HCT116 (cell line): ENCODE data around the gene KRI1. TPM values are rescaled to one million over a fixed set of nuclear protein-coding genes. Genes with fewer than 3 reads are reported as not detected.
A peak's percentile ranks its signal among the peaks of the same experiment; 100 is the strongest.

Experiments used
- ATAC-seq: fragments of 200-7000 bp; cut with Tn5 transposase; 2 replicates; pipeline ENCODE4 v1.9.1; 2020; ENCODE audit warnings: mild to moderate bottlenecking, moderate library complexity
- BruUV-seq: library from RNA; stranded (reverse); fragments of 400-500 nt; replicated peaks from 2 replicates; lab custom pipeline; 2021; lab: Mats Ljungman, UMichigan
- CTCF ChIA-PET: fragments of 300-600 bp; sonication (Branson Sonifier 250); formaldehyde crosslinking; loops from one replicate; lab custom pipeline; 2021; ENCODE audit warnings: antibody characterized with exemption; lab: Charles Lee
- POLR2A ChIA-PET: fragments of 300-600, 350-600 bp; sonication (Branson Sonifier 250); formaldehyde crosslinking; loops from one replicate; lab custom pipeline; 2021; ENCODE audit warnings: antibody characterized with exemption; lab: Charles Lee
- RAD21 ChIA-PET, 2 experiments: fragments of 300-600 bp; sonication (Branson Sonifier 250); formaldehyde crosslinking; loops; one replicate each; lab custom pipeline; 2023; ENCODE audit warnings: low total read pairs in 2 of 2; ENCODE audit not compliant: uncharacterized antibody in 2 of 2, unreplicated experiment in 2 of 2, low non-redundant PET in 1 of 2; lab: Charles Lee
- DNase-seq: peaks from one replicate; pipeline ENCODE4 v3.0.0-alpha.2; 2010; ENCODE audit warnings: low read depth, low spot score
- H2AFZ ChIP-seq: fragments of 200-600 bp; shearing (Covaris generic), sonication (generic); 2 replicates; pipeline ENCODE4 v1.6.1; 2017; ENCODE audit warnings: low read depth, mixed run types, mixed read lengths, antibody characterized with exemption, low read length; ENCODE audit not compliant: poor library complexity, severe bottlenecking
- H3K27ac ChIP-seq: 2 replicates; pipeline ENCODE4 v1.5.1; 2012; ENCODE audit warnings: low read depth, low read length
- H3K27me3 ChIP-seq: fragments of 200-600 bp; sonication (generic); 2 replicates; pipeline ENCODE4 v1.6.1; 2016; ENCODE audit warnings: mixed run types, low read length, mixed read lengths; ENCODE audit not compliant: insufficient read depth
- H3K36me3 ChIP-seq, 2 experiments: fragments of 200-500 bp in 1 of 2; fragments of 200-600 bp in 1 of 2; sonication (Bioruptor generic) in 1 of 2; sonication (generic) in 1 of 2; 2 replicates each; pipeline versions ENCODE4 v1.5.1 to v1.6.1; 2014 to 2016; ENCODE audit warnings: low read length in 2 of 2, inconsistent platforms in 1 of 2, mixed read lengths in 1 of 2, mixed run types in 1 of 2; ENCODE audit not compliant: insufficient read depth in 2 of 2, control insufficient read depth in 1 of 2
- H3K4me1 ChIP-seq, 2 experiments: fragments of 200-600 bp in 1 of 2; sonication (generic) in 1 of 2; 2 replicates each; pipeline versions ENCODE4 v1.5.1 to v1.6.1; 2012 to 2017; ENCODE audit warnings: low read length in 2 of 2, inconsistent platforms in 1 of 2, mild to moderate bottlenecking in 1 of 2, mixed read lengths in 1 of 2, mixed run types in 1 of 2, moderate library complexity in 1 of 2; ENCODE audit not compliant: insufficient read depth in 2 of 2, control insufficient read depth in 1 of 2
- H3K4me2 ChIP-seq: fragments of 200-600 bp; sonication (generic); 2 replicates; pipeline ENCODE4 v1.6.1; 2017; ENCODE audit warnings: mixed run types, low read length, mixed read lengths
- H3K4me3 ChIP-seq, 2 experiments: fragments of 200-600 bp in 1 of 2; sonication (generic) in 1 of 2; replicated peaks in 1 of 2; 2 replicates each; pipeline ENCODE4 v1.5.1; 2011 to 2016; ENCODE audit warnings: low read length in 2 of 2, control low read depth in 1 of 2, low read depth in 1 of 2, mild to moderate bottlenecking in 1 of 2, mixed read lengths in 1 of 2, mixed run types in 1 of 2
- H3K79me2 ChIP-seq: fragments of 200-600 bp; sonication (generic); 2 replicates; pipeline ENCODE4 v1.6.1; 2017; ENCODE audit warnings: mild to moderate bottlenecking, mixed run types, low read length, moderate library complexity, mixed read lengths; ENCODE audit not compliant: insufficient read depth
- H3K9ac ChIP-seq: fragments of 200-600 bp; sonication (generic); 2 replicates; pipeline ENCODE4 v1.6.1; 2016; ENCODE audit warnings: low read length, mixed read lengths
- H3K9me2 ChIP-seq: fragments of 200-600 bp; sonication (generic), shearing (Covaris generic); 2 replicates; pipeline ENCODE4 v1.6.1; 2017; ENCODE audit warnings: mixed run types, mild to moderate bottlenecking, moderate library complexity; ENCODE audit not compliant: insufficient read depth
- H3K9me3 ChIP-seq, 2 experiments: fragments of 200-500 bp in 1 of 2; fragments of 200-600 bp in 1 of 2; sonication (Bioruptor generic) in 1 of 2; sonication (generic) in 1 of 2; 2 replicates each; pipeline ENCODE4 v1.6.1; 2014 to 2017; ENCODE audit warnings: low read length in 2 of 2, mixed read lengths in 2 of 2, inconsistent platforms in 1 of 2, low read depth in 1 of 2, mild to moderate bottlenecking in 1 of 2, mixed run types in 1 of 2, moderate library complexity in 1 of 2; ENCODE audit not compliant: control insufficient read depth in 1 of 2, insufficient read depth in 1 of 2
- H4K20me1 ChIP-seq: fragments of 200-600 bp; sonication (generic), shearing (Covaris generic); 2 replicates; pipeline ENCODE4 v1.6.1; 2017; ENCODE audit warnings: mixed run types, mild to moderate bottlenecking, moderate library complexity; ENCODE audit not compliant: insufficient read depth
- EGR1 ChIP-seq: IDR thresholded peaks from 2 replicates; pipeline ENCODE4 v1.6.1; 2012; ENCODE audit warnings: low read depth
- ELF1 ChIP-seq: IDR thresholded peaks from 2 replicates; pipeline ENCODE4 v1.6.1; 2012; ENCODE audit warnings: low read depth, borderline replicate concordance
- EZH2phosphoT487 ChIP-seq: fragments of 200-600 bp; IDR thresholded peaks from 2 replicates; pipeline ENCODE4 v1.6.1; 2018; ENCODE audit warnings: antibody characterized with exemption, borderline replicate concordance
- FOSL1 ChIP-seq: IDR thresholded peaks from 2 replicates; pipeline ENCODE4 v1.6.1; 2012; ENCODE audit warnings: low read depth
- JUND ChIP-seq: IDR thresholded peaks from 2 replicates; pipeline ENCODE4 v1.6.1; 2012
- POLR2A ChIP-seq: IDR thresholded peaks from 2 replicates; pipeline ENCODE4 v1.7.0; 2011; ENCODE audit warnings: borderline replicate concordance; ENCODE audit not compliant: insufficient read depth, insufficient read length; ENCODE audit errors: extremely low read depth
- POLR2AphosphoS5 ChIP-seq: IDR thresholded peaks from 2 replicates; pipeline ENCODE4 v1.6.1; 2011; ENCODE audit warnings: mild to moderate bottlenecking, low read depth, low read length, moderate library complexity
- RAD21 ChIP-seq: IDR thresholded peaks from 2 replicates; pipeline ENCODE4 v1.6.1; 2012; ENCODE audit warnings: low read depth, mild to moderate bottlenecking
- SRF ChIP-seq: IDR thresholded peaks from 2 replicates; pipeline ENCODE4 v1.6.1; 2012; ENCODE audit warnings: low read depth
- YY1 ChIP-seq: IDR thresholded peaks from 2 replicates; pipeline ENCODE4 v1.6.1; 2011; ENCODE audit warnings: low read length, low read depth, moderate library complexity, mild to moderate bottlenecking; ENCODE audit not compliant: insufficient replicate concordance; ENCODE audit errors: extremely low read depth
- intact Hi-C: fragments of 100-400 bp; cut with micrococcal nuclease; formaldehyde crosslinking; loops from 2 replicates; pipeline ENCODE4 v1.10.0; 2022
- total RNA-seq: library from RNA; stranded (reverse); gene quantifications from one replicate; pipeline ENCODE4 v1.2.1, GENCODE V29; 2021; ENCODE audit not compliant: unreplicated experiment
- TF ChIP-seq, protein P1 (sequence below): IDR thresholded peaks from 2 replicates; pipeline ENCODE4 v1.6.1; 2012; ENCODE audit warnings: low read depth
- TF ChIP-seq, protein P2 (sequence below): IDR thresholded peaks from 2 replicates; pipeline ENCODE4 v1.6.1; 2012
- TF ChIP-seq, protein P3 (sequence below): IDR thresholded peaks from 2 replicates; pipeline ENCODE4 v1.6.1; 2011; ENCODE audit warnings: mild to moderate bottlenecking, low read length, moderate library complexity; ENCODE audit not compliant: insufficient replicate concordance; ENCODE audit errors: extremely low read depth

The KRI1 gene
- total RNA-seq, 1 experiment from 2014 or later, result 44.0 TPM

DNA sequence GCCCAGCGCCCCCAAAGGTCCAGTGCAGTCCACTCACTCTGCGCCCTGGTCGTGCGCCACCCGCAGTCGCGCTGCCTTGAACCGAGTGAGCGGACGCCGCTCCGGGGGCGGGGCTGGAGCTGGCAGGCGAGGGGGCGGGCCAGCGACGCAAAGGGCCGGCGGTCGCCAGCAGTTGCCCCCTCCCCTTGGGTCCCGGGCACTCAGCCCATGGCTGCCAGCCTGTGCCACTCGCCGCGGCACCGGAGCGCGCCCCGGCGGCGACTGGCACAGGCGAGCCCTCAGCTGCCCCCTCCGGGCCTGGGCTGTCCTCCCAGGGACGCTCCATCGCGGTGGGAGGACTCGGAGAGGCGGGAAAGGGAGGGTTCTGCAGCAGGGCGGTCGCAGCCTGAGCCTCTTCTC lies 48.5 kb downstream of the KRI1 start, which contains the start of gene S1PR5:
S1PR5 (minus strand) TSS at position 87 of the 399 bp plus-strand sequence. CDS start 2,436 bp downstream, outside the sequence.
- ChIA-PET POLR2A (interaction anchor here (0.9 kb wide), 1 partner anchor 10 kb away, joined by 4 read pairs; no protein-coding TSS in a partner anchor), RAD21 (no interaction called here), CTCF (interaction anchor here (0.6 to 1.1 kb wide), 4 partner anchors 9 to 49 kb away, joined by 3 read pairs; partner anchors contain the start of gene KRI1)
- Histone ChIP-seq H3K27me3 (no peaks in the 10 kb centered on the region), H3K79me2 (no peaks in the 10 kb centered on the region), H3K4me1 (peaks cover 16 to 45% of the 10 kb centered on the region in 2 experiments; a peak in 3 of 4 replicates), H2AFZ (peak within 1 kb of the TSS; percentile 87), H3K4me2 (peak within 1 kb of the TSS; percentile 100), H3K36me3 (no peaks in the 10 kb centered on the region), H3K9ac (peak within 1 kb of the TSS; percentile 75), H3K27ac (peak within 1 kb of the TSS; percentile 64; the same call in 1 of the 2 replicates), H3K9me3 (no peaks in the 10 kb centered on the region), H3K9me2 (no peaks in the 10 kb centered on the region), H4K20me1 (no peaks in the 10 kb centered on the region), H3K4me3 (peak within 1 kb of the TSS; percentile 64 to 82)
- intact Hi-C loops, result no loop called here
- no peak for DNase-seq
- TF ChIP-seq POLR2AphosphoS5 (peak; percentile 57), POLR2A (no peak), EGR1 (peak; percentile 27; the same call in 1 of the 2 replicates)
- ATAC-seq, result peak; percentile 85
- no TSS peak for BruUV-seq

DNA sequence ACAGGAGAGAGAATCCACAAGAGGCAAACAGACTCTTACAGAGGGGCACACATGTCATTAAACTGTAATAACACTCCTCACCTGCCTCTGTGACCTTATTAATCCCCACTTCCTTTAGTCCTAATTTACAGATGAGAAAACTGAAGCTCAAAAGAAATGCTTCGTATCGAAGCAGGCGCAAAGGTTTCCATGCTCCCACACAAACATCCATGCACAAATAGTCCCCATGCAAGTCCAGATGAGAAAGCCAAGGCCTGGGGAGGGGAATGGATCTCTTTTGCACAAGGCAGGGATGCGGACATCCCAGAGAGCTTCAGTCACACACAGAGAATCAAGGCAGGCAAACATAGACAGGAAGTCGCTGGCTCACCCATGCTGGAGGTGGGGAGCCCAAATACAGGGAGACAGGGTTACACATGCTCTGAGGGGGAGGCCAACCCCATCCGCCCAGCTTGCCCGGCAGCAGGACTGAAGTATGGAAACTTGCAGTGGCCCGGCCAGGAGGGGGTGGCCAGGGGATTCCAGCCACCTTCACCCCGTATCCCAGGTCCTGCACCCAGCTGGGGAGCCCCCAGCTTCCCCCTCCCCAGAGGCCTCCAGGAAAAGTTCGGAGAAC lies 49.0 kb downstream of the KRI1 start:
- CTCF ChIA-PET, result interaction anchor here (0.5 to 1.1 kb wide), 4 partner anchors 8 to 35 kb away, joined by 3 to 4 read pairs (median 3); no protein-coding TSS in a partner anchor
- Histone ChIP-seq H3K4me3 (peak overlapping the region; percentile 64 to 82), H3K9ac (peak overlapping the region; percentile 75), H2AFZ (peak overlapping the region; percentile 32), H4K20me1 (no peaks in the 10 kb centered on the region), H3K4me2 (peak overlapping the region; percentile 100), H3K27me3 (no peaks in the 10 kb centered on the region), H3K9me3 (no peaks in the 10 kb centered on the region), H3K4me1 (peaks cover 16 to 45% of the 10 kb centered on the region in 2 experiments; a peak in 3 of 4 replicates), H3K27ac (peak overlapping the region; percentile 64; the same call in 1 of the 2 replicates), H3K36me3 (no peaks in the 10 kb centered on the region), H3K9me2 (no peaks in the 10 kb centered on the region), H3K79me2 (no peaks in the 10 kb centered on the region)
- RAD21 ChIA-PET, result no interaction called here
- POLR2A ChIA-PET, result interaction anchor here (0.9 kb wide), 1 partner anchor 9 kb away, joined by 4 read pairs; no protein-coding TSS in a partner anchor
- no TSS peak for BruUV-seq
- no peak for DNase-seq
- intact Hi-C loops, result no loop called here
- peak; percentile 32 for ATAC-seq
- TF ChIP-seq ELF1 (no peak), JUND (no peak), FOSL1 (no peak), RAD21 (no peak), SRF (no peak), EZH2phosphoT487 (no peak), EGR1 (no peak), YY1 (no peak)
- TF ChIP-seq, protein P1, sequence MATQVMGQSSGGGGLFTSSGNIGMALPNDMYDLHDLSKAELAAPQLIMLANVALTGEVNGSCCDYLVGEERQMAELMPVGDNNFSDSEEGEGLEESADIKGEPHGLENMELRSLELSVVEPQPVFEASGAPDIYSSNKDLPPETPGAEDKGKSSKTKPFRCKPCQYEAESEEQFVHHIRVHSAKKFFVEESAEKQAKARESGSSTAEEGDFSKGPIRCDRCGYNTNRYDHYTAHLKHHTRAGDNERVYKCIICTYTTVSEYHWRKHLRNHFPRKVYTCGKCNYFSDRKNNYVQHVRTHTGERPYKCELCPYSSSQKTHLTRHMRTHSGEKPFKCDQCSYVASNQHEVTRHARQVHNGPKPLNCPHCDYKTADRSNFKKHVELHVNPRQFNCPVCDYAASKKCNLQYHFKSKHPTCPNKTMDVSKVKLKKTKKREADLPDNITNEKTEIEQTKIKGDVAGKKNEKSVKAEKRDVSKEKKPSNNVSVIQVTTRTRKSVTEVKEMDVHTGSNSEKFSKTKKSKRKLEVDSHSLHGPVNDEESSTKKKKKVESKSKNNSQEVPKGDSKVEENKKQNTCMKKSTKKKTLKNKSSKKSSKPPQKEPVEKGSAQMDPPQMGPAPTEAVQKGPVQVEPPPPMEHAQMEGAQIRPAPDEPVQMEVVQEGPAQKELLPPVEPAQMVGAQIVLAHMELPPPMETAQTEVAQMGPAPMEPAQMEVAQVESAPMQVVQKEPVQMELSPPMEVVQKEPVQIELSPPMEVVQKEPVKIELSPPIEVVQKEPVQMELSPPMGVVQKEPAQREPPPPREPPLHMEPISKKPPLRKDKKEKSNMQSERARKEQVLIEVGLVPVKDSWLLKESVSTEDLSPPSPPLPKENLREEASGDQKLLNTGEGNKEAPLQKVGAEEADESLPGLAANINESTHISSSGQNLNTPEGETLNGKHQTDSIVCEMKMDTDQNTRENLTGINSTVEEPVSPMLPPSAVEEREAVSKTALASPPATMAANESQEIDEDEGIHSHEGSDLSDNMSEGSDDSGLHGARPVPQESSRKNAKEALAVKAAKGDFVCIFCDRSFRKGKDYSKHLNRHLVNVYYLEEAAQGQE, result no peak
- TF ChIP-seq, protein P2, sequence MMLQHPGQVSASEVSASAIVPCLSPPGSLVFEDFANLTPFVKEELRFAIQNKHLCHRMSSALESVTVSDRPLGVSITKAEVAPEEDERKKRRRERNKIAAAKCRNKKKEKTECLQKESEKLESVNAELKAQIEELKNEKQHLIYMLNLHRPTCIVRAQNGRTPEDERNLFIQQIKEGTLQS, result no peak
- TF ChIP-seq, protein P3, sequence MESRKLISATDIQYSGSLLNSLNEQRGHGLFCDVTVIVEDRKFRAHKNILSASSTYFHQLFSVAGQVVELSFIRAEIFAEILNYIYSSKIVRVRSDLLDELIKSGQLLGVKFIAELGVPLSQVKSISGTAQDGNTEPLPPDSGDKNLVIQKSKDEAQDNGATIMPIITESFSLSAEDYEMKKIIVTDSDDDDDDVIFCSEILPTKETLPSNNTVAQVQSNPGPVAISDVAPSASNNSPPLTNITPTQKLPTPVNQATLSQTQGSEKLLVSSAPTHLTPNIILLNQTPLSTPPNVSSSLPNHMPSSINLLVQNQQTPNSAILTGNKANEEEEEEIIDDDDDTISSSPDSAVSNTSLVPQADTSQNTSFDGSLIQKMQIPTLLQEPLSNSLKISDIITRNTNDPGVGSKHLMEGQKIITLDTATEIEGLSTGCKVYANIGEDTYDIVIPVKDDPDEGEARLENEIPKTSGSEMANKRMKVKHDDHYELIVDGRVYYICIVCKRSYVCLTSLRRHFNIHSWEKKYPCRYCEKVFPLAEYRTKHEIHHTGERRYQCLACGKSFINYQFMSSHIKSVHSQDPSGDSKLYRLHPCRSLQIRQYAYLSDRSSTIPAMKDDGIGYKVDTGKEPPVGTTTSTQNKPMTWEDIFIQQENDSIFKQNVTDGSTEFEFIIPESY, result no peak
